ENCODE measurements around the gene SYNDIG1.

SYNDIG1 gene

GRCh38 chr20:24589815-24590177, 120.4 kb downstream of the SYNDIG1 start:
- H3K4me3 ChIP-seq (ENCODE audit: low read depth, low read length), result no peak overlapping the region
- TF ChIP-seq CTCF (conservative IDR thresholded peaks at IDR 0.05; ENCODE audit: low read depth, low read length), result no peak
- no peak for DNase-seq (ENCODE audit: low read depth)

GRCh38 chr20:24590178-24590982, 121.0 kb downstream of the SYNDIG1 start:
- no peak for DNase-seq (ENCODE audit: low read depth)

GRCh38 chr20:24597051-24597450, 127.6 kb downstream of the SYNDIG1 start:
- no peak for DNase-seq (ENCODE audit: low read depth)
- H3K4me3 ChIP-seq (ENCODE audit: low read depth, low read length), result no peak overlapping the region
- TF ChIP-seq CTCF (conservative IDR thresholded peaks at IDR 0.05; ENCODE audit: low read depth, low read length), result no peak

More at GRCh38 chr20:24590178-24590982, 121.0 kb downstream of the SYNDIG1 start:
- no peak overlapping the region for H3K4me3 ChIP-seq (ENCODE audit: low read depth, low read length)
- TF ChIP-seq CTCF (conservative IDR thresholded peaks at IDR 0.05; ENCODE audit: low read depth, low read length), result no peak

GRCh38 chr20:24598346-24598745, 128.9 kb downstream of the SYNDIG1 start:
- no peak overlapping the region for H3K4me3 ChIP-seq (ENCODE audit: low read depth, low read length)
- TF ChIP-seq CTCF (conservative IDR thresholded peaks at IDR 0.05; ENCODE audit: low read depth, low read length), result no peak
- DNase-seq (ENCODE audit: low read depth), result no peak

- H3K4me3 ChIP-seq (ENCODE audit: low read depth, low read length), result no peak overlapping the region
- no peak for TF ChIP-seq CTCF (conservative IDR thresholded peaks at IDR 0.05; ENCODE audit: low read depth, low read length)
- DNase-seq (ENCODE audit: low read depth), result no peak
These were observed 129.6 kb downstream of the SYNDIG1 start for GRCh38 chr20:24598996-24599395.

GRCh38 chr20:24600012-24600411, 130.6 kb downstream of the SYNDIG1 start:
- TF ChIP-seq CTCF (conservative IDR thresholded peaks at IDR 0.05; ENCODE audit: low read depth, low read length), result no peak
- DNase-seq (ENCODE audit: low read depth), result no peak

GRCh38 chr20:24603454-24603853, 134.0 kb downstream of the SYNDIG1 start:
- H3K4me3 ChIP-seq (ENCODE audit: low read depth, low read length), result no peak overlapping the region
- TF ChIP-seq CTCF (conservative IDR thresholded peaks at IDR 0.05; ENCODE audit: low read depth, low read length), result no peak
- no peak for DNase-seq (ENCODE audit: low read depth)

More at GRCh38 chr20:24600012-24600411, 130.6 kb downstream of the SYNDIG1 start:
- H3K4me3 ChIP-seq (ENCODE audit: low read depth, low read length), result no peak overlapping the region

All from choroid plexus epithelial cell (primary cell).